HG03025 (cell line): Measurements from ENCODE around the gene XRCC4.

ENCODE experiments used
- ATAC-seq: cut with Tn5 transposase; IDR thresholded peaks from one replicate; pipeline ENCODE4 v1.9.1; 2021; ENCODE audit warnings: mild to moderate bottlenecking, moderate library complexity; ENCODE audit not compliant: unreplicated experiment, low FRiP score

The XRCC4 gene

DNA sequence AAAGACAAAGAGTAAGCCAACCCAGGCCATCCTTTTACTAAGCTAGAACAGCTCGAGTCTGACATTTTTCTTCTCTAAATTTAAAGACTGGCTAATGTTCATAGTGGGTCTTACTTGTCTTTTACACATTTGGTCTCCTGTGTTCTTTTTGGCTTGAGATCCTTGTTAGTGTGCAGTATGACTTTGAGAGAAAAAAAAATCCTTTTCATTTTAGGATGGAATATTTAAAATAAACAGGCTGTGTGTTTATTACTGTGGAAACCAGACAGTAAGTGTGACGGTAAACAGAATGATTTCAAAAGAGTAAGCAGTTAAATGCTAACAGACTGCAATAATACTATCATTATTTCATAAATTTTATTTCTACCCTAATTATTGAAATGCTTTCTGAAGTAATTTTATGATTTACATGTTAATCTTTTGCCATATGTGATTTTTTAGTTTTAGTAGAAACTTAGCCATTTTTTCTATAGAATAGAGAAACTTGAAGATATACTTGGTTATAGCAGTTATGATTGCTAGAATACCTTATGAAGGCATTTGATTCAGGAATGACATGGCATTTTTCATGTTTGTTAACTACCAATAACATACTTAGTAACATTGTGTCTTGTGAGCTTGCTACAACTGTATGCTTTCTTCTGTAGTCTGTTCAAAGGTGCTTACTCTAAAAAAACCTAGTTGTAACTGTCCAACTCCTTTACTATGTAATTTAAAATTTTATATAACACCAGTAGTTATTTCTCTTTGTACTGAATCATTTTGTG, 92.4 kb downstream of the XRCC4 start:
- ATAC-seq: no peak

DNA sequence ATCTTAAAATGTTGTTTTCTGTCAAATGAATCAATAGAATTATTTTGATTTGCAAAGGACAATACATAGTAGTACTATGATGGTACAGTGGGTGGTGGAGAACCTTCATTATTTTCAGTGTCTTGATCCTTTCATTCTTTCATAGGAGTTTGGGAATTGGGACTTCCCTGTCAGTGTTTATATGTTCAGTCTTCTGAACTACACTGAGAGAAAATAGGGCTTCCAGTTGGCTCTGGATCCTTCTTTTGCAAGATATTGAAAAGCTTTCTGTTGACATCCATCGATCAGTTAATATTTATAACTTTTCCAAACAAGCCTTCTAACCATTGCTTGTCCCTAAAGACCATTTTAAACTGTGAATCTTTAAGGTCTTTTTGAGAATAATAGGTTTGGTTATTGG, 94.7 kb downstream of the XRCC4 start:
- no peak for ATAC-seq

DNA sequence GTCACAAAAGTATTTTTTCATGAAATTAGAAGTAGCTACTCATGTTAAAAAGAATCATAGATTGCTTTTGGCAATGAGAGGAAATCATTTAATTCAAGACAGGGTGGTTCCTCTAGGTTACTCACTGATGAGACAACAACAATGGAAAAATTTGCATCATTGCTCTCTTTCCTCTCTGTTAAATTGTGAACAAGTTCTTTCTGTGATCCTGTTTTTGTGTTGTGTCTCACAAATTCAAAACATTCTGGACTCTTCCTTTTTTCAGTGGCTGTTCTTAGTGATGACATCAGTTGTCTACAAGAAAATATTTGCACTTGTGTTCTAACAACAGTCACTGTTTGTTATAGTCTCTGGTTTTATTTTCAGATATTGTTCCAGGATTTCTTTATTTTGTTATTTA, 95.3 kb downstream of the XRCC4 start:
- ATAC-seq: no peak

DNA sequence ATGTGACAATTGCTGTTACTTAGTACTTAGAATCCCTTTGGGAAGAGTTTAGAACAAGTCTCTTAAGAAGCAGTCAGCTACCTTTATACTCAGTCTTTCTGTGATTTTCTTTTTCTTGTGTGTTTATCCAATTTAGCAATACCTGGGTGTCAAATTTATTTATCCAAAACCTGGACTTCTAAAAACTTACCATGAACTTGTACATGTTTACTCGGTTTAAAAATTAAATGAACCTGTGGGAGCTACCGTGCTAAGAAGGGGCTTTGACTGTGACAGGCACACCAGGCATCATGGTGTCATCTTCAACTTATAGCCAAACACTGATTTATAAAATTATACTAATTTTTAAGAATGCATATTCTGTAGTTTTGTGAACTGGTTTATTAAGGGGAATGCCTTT, 96.5 kb downstream of the XRCC4 start:
- no peak for ATAC-seq

DNA sequence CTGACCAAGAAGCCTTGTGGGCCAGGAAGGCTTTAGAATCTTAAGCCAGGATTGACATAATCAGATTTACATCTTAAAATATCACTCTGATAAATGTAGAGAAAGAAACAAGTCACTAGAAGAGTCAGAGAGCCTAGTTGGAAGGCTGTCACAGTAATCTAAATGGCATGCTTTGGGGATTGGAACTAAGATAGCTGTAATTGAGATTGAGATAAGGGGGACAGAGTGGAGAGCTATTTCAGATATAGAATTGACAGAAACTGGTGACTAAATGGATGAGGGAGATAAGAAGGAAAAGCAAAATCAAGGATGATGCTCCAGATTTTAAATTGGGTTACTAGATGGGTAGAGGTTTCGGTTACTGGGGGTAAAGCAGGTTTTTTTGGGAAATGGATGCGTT, 100.5 kb downstream of the XRCC4 start:
- no peak for ATAC-seq

DNA sequence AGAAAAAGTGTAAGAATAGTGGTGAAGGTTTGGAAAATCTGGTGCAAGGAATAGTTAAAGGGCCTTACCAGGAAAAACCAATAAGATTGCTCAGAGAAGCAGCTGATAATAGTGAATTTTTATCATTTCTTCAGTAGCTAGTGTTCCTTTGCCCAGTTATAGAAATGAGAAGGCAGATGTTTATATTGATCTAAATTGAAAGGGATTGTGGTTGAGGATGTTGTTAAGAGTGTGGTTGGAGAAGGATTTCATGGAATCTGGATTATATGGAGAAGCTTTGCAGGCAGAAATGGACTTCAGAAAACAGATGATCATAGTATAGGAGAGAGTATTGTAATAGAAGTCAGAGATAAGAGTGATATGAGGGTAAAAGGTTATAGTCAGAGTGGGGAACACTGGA, 102.6 kb downstream of the XRCC4 start:
- ATAC-seq: no peak

DNA sequence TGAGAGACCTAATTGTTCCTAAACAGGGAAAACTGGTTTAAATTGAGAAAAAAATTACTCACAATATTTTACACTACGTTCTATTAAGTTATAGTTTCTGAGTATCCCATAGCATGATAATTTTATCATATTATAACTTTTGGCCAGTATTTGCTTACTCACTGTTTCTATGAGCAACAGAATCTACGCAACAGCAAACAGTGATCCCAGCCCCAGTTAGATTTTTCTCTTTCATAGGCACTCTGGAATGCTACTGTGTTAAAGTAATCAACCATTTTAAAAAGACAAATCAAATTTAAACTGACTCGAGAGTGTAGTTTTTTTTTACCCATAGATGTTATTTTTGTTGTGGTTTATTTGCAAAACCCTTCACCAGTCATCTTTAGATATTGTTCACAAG, 107.2 kb downstream of the XRCC4 start:
- no peak for ATAC-seq

DNA sequence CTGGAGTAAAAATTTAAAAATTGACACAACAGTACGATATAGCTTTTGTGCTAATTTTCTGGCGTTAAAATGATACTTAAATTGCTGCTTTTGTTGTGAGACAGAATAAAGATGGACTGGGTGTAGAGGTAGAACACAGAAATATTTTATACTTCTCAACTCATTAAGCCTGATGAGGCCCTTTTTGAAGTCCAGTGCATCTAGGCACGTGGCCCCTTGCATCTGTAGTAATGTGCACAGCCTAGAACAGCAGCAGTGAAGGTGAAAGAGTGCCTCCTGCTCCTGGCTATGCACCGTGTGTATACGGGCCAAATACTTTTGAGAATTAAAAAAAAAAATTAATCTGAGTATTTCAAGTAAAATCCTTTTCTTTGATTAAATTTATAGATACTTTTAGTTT, 115.6 kb downstream of the XRCC4 start:
- no peak for ATAC-seq

DNA sequence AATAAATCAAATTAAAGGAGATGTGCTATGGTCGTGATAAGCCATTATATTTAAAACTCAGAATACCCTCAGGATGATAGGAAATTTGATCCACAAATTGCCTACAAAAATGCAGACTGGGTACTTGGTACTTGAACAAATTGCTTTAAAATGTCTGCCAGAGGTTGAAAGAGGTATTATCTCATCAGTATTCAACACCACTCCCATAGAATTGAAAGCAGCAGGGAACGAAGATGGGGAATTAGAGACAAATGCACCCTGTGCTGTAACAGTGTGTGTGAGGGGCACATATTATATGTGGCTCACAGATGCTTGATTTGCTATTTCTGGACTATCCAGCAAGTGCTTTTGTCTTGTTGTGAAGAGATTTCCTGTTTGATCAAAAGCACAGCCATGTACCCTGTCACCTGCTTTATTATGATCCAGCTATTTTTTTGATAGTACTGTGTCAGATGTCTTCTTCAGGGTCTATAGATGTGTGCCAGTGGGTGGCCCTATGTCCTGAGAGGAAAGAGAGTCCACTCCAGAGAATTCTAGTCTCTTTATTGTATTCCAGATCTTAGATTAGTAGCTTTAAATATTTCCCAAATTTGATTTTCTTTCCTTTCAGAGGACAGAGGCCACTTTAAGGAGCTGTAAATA, 120.1 kb downstream of the XRCC4 start:
- no peak for ATAC-seq

DNA sequence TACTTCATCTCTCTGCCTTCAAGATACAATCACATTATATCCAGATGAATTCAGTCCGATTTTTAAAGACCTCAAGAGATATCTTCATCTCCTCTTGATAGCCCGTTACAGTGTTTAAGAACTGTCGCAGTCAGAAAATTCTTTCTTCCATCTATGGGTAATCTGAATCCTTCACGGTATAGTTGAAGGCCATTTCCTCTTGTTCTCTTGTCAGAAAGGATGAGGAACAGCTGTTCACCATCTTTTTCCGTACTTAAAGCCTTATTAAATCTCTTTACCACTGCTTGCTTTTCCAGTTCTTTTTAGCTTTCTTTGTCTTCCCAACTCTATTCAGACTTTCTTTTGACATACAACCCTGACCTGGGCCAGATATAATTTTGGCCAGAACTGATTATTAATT, 121.8 kb downstream of the XRCC4 start:
- ATAC-seq: no peak

DNA sequence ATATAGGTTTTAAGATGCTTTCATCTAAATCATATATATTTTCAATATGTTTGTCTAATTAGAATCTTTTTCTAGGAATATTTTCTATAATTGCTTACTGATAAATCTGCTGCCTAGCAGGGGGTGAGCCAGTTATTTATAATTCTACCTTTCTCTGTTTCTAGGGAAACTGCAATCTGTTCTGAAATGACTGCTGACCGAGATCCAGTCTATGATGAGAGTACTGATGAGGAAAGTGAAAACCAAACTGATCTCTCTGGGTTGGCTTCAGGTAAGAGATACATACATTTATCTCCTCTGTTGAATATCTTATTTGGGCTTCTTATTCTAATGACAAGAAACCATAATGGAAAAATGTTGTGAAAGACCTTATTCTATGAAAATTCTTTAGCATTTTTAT, 127.3 kb downstream of the XRCC4 start:
- ATAC-seq: peak; percentile 87

DNA sequence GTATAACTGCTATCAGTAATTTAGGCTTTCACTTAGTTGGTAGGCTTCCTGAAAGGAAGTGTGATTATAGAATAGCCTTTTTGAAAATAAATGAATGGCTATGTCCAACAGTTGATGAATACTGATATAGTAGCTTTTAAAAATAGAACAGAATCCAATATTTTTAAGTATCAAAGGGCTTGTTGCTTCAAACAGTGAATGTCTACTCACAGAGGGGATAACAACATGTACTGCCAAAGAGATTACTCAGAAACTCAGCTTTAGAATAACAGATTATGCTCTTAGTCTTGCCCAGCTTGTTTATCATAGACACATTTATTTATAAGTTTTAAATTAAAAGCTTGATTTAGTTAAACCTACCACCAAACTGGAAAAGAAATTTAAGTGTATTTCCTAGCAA, 132.6 kb downstream of the XRCC4 start:
- ATAC-seq: no peak

DNA sequence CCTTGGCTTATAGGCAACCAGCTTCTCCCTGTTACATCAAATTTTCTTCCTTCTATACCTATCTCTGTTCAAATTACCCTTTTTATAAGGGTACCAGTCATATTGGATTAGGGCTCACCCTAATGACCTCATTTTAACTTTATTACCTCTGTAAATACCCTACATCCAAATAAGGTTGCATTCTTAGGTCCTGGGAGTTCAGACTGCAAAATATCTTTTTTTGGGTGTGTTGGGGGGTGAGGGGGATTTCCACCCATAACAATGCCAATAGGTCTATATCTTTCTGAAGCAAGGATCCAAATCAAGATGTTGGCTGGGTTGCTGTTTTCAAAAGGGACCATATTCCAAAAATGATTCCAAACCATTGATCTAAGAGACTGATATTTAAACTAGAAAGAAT, 141.7 kb downstream of the XRCC4 start:
- no peak for ATAC-seq

DNA sequence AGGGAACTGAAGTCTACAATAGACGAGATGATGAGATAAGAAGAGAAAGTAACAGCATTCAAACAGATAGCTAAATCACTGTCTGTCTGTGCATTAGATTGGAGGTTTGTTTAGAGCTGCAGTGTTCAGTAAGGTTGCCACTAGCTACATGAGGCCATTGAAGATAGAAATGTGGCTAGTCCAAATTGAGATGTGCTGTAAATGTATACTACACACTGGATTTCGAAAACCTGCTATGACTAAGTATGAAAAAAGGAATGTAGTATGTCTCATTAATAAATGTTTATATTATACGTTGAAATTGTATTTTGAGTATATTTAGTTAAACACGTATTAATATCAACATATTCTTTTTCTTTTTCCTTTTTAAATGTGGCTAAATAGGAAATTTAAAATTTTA, 142.1 kb downstream of the XRCC4 start:
- no peak for ATAC-seq

DNA sequence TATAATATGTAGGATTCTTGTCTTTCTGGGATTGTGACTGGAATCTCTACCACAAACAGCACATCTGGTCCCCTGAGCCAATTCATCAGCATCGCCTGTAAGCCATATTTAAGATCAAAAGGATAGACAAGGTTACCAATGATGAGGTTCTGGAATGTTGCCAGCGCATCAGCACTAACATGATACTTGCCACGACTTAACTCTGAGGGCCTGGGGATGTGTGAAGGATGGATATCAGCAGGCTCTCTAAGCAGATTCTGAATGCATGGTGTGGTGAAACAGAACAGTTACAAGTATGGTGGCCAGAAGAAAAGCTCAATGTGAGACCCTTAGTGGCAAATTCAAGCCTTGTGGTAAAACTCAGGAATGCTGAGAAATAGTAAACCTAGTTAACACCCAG, 143.0 kb downstream of the XRCC4 start:
- ATAC-seq: no peak

DNA sequence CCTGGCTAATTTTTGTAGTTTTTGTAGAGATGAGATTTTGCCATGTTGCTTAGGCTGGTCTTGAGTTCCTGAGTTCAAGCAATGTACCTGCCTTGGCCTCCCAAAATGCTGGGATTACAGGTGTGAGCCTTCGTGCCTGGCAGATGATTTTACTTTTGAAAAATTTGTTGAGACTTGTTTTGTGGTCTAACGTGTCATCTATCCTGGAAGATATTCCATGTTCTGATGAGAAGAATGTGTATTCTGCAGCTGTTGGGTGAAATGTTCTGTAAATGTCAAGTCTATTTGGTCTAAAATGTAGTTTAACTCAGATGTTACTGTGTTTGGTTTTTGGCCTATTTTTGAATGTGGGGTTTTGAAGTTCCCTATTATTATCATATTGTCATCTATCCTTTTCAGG, 145.6 kb downstream of the XRCC4 start:
- no peak for ATAC-seq

DNA sequence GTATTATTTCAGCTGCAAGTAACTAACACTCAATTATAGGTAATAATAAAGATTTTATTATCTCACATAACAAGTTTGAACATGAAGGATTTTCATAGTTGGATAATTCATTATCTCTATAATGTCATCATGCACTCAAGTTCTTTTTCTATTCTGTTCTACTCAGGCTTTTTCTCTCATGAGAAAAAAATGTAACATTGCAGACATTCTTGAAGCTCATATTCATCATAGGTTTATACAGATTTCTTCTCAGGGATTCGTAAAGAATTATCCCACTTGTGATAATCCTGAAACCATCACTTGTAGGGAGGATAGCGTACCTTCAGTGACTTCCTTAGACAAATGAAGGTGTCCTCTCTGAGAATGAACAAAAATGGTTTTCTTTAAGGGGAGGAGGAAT, 150.3 kb downstream of the XRCC4 start:
- ATAC-seq: no peak

DNA sequence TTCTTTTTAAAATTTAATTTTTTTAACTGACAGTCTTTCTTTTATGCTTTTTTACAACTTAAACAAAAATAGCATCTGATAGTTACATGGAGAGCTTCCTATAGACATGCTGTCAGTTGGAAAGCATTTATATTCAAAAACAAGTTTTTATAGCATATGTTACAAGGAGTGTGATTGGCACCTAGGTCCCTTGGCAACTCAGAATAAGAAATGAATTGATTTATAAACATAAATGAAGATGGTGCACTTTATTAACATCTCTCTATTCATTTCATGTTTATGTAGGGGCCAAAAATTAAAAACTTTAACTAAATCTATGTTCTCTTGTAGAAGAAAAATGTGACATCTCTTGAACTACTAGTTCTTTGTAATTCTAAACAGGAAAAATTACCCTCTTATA, 153.2 kb downstream of the XRCC4 start:
- no peak for ATAC-seq

DNA sequence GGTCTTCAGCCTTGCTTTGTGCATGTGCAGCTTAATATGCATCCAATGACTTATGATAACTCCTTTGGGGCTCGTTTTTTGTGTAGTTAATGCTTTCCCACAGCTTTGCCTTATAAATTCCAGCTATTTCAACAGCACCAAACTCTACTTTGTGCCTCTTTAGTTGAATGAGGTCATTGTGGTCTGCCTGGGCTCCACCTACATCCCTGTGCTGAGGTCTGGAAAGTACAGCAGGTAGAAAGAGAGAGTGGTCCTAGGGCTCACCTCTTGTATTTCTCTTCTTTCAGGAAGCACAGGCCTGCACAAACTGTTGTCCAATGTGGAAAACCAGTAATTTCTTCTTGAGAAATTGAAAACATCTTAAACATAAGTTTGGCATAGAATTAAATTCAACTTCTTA, 167.2 kb downstream of the XRCC4 start:
- ATAC-seq: no peak

DNA sequence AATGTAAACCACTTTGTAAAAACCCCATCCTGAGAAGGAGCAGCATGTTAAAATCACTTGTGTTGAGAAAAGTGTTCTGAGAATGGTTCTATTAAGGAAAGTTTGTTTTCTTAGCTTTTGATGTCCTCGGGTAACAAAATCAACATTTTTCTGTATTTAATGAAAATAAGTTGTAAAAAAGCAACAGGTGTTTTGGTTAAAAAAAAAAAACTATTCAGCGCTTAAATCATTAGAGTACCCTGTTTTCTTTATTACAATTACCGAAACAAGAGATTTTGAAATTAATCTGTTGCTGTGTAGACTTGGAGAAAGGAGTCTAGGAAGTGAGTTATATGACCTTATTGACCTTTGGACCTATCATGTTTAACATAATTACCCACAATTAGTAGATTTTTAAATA, 167.7 kb downstream of the XRCC4 start:
- no peak for ATAC-seq

DNA sequence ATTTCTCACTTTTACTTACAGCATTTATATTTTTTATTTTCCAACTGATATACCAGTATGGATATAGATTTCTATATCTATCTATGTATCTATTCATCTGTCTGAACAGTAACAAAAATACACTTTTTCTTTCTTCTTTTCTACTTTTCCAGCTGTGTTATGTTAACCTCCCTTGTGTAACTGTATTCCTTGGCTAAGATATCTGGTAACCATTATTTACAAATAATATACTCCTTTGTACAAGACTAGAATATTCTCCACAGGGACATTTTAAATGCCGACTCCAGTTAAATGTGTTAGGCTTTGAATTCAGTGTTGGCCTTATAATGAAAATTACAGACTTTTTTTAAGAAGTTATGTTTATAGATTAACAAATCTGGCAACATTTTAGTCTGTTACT, 168.7 kb downstream of the XRCC4 start:
- no peak for ATAC-seq

DNA sequence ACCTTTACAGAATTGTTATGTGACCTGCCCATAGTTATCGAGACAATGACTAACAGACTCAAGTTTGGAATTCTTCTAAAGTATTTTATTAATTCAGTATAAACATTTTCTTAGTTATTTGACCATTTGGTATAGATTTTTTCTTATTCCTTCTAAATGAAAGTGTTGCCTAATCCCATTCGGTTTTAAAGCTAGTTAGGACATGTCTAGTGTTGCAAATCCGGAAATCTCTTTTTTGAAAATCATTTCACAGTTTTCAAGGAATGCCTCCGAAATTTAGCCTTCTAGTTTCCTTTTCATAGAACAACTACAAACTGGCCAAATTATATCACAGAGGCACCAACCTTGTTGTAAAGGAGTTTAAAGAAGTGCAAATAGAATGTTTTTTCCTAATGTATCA, 171.8 kb downstream of the XRCC4 start:
- no peak for ATAC-seq

DNA sequence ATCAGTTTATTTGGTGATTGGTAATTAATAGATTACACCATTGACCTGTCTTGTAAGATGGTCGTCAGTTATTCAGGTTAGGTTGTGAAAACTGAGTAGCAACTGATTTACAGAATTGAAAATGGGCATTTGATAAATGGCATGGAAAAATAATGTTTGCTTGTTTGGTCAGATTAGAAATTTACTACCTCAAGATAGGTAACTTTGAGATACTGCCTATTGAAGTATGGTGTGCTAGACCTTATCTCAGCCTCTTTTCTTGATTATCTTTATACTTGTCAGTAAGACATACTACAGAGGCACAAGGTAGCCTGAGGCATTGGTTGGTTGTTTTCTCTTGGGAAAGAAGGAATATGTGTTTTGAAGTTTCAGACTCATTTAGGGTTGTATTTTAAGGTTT, 174.5 kb downstream of the XRCC4 start:
- no peak for ATAC-seq
